GM12873 (cell line): ENCODE data around the gene SPG7.

ENCODE experiments used
- CTCF ChIP-seq: IDR thresholded peaks from 2 replicates; pipeline ENCODE4 v1.5.1; 2012; ENCODE audit warnings: low read depth, mild to moderate bottlenecking, moderate library complexity, low read length, control low read depth; ENCODE audit not compliant: insufficient read depth; ENCODE audit errors: missing control alignments

SPG7 gene

GRCh38 chr16:89546781-89547180 lies 38.6 kb downstream of the SPG7 start:
- no peak for TF ChIP-seq CTCF

- TF ChIP-seq CTCF: no peak
Measured at GRCh38 chr16:89547291-89547690, 39.1 kb downstream of the SPG7 start.

- TF ChIP-seq CTCF: no peak
Measured at GRCh38 chr16:89547860-89548259, 39.7 kb downstream of the SPG7 start.

- TF ChIP-seq CTCF: no peak
Measured at GRCh38 chr16:89548344-89549006, 40.3 kb downstream of the SPG7 start.

- no peak for TF ChIP-seq CTCF
Measured at GRCh38 chr16:89549007-89549700, 41.0 kb downstream of the SPG7 start.

- TF ChIP-seq CTCF: no peak
Measured at GRCh38 chr16:89550421-89551007, 42.3 kb downstream of the SPG7 start.

- no peak for TF ChIP-seq CTCF
Measured at GRCh38 chr16:89552329-89552728, 44.1 kb downstream of the SPG7 start.
